ENCODE results near the gene MIOS. TPM values are rescaled to one million over a fixed set of nuclear protein-coding genes. Genes with fewer than 3 reads are reported as not detected.

MIOS gene
- polyA plus RNA-seq, 1 experiment: 11.8 TPM

Other genes starting within 250 kb of the MIOS start
- gene COL28A1, start 31.0 kb upstream of the MIOS start, polyA plus RNA-seq (2011; rRNA removed): 0.04 and 0.11 TPM in 2 replicates
- 10.1 and 17.7 TPM in 2 replicates for gene UMAD1, start 73.9 kb downstream of the MIOS start, polyA plus RNA-seq (2011; rRNA removed)
- 9.2 and 18.4 TPM in 2 replicates for gene RPA3, start 151.7 kb downstream of the MIOS start, polyA plus RNA-seq (2011; rRNA removed)